ENCODE results near the gene TNS3. TPM values are rescaled to one million over a fixed set of nuclear protein-coding genes. Genes with fewer than 3 reads are reported as not detected.

Gene TNS3
- total and polyA plus RNA-seq, 10 of the 15 experiments (the other 5 are each of a cell fraction or from before 2014, with no cell fraction given) = 0.27 to 2.7 (median 0.79) TPM

DNA sequence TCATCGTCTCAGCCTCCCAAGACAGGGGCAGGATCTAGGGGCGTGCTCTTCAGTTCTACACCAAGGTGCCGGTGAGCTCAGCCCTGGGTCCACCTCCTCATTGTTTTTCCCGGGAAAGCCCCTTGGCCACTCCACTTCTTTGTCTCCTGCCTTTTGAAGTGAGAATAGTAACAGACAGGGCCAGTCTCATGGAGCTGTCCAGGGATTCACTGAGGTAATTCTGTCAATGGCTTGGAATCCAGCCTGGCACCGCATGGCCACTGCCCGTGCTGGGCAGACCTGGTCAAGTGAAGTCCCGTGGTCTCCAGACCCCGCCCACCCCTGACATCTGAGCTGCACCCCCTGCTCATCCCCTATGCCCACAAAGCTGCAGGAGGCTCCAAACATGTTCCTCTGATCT, 138.9 kb downstream of the TNS3 start (continued):
- TF ChIP-seq WRNIP1 (IDR thresholded peaks at IDR 0.05; ENCODE audit: borderline replicate concordance, low read depth, low read length) (no peak), IKZF2 (IDR thresholded peaks at IDR 0.05) (no peak)

DNA sequence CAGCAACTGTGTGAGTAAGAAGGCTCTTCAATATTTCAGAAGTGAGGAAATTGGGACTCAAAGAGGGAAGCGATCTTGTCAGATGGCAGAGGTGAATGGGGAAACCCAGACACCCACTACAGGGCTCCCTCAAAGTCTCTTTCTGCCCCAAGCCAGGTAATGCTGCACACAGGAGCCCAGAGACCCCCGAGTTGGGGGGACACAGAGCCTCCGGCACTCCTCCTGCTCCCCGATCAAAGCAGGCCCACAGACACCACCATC, 139.4 kb downstream of the TNS3 start:
- Histone ChIP-seq H3K27ac (ENCODE audit: control insufficient read depth, insufficient read depth) (no peak overlapping the region), H2AFZ (ENCODE audit: control insufficient read depth, low read depth, low read length) (no peak overlapping the region), H3K9me3 (replicated peaks; ENCODE audit: control insufficient read depth, insufficient read depth, low read length) (no peaks in the 10 kb centered on the region), H3K4me3 (no peak overlapping the region), H3K4me2 (ENCODE audit: control insufficient read depth, insufficient read depth) (no peak overlapping the region), H3K9ac (ENCODE audit: control insufficient read depth, insufficient read depth, low read length) (no peak overlapping the region), H3K36me3 (ENCODE audit: control insufficient read depth in 2 of 2, insufficient read depth in 2 of 2, low read length in 1 of 2) (no peaks in the 10 kb centered on the region), H3K4me1 (ENCODE audit: control insufficient read depth, insufficient read depth, low read length) (no peaks in the 10 kb centered on the region), H3K27me3 (replicated peaks in 1 of 2; ENCODE audit: control insufficient read depth in 2 of 2, insufficient read depth in 2 of 2, low read length in 1 of 2) (no peaks in the 10 kb centered on the region; a peak in 1 of 4 replicates), H4K20me1 (ENCODE audit: control insufficient read depth, insufficient read depth) (no peaks in the 10 kb centered on the region), H3K79me2 (ENCODE audit: control insufficient read depth, insufficient read depth, low read length) (no peaks in the 10 kb centered on the region)
- RAD21 ChIA-PET (ENCODE audit: unreplicated experiment) = no interaction called here
- in situ Hi-C loops (cut with MboI) (no loop called here), intact Hi-C loops (cut with micrococcal nuclease; ENCODE audit: unreplicated experiment) (no loop called here)
- TF ChIP-seq TCF12 (IDR thresholded peaks at IDR 0.05; ENCODE audit: low read depth, low read length) = no peak
- TF ChIP-seq MEF2A (IDR thresholded peaks at IDR 0.05; ENCODE audit: insufficient read depth, low read depth, low read length) = no peak
- TF ChIP-seq SMAD1 (IDR thresholded peaks at IDR 0.05; ENCODE audit: low read depth, partially characterized antibody) = no peak
- WGBS (ENCODE audit: insufficient coverage, insufficient replicate concordance, low lambda C conversion rate, missing lambda C conversion rate) = 35% methylated on average over 4 of the region's 4 CpGs
- FAIRE-seq (no peak), DNase-seq (ENCODE audit: low read depth, low spot score) (no peak), ATAC-seq (no peak)
- CTCF ChIA-PET = interaction anchor here (1.8 kb wide), 1 partner anchor 377 kb away, joined by 6 read pairs; no protein-coding TSS in a partner anchor
- POLR2A ChIA-PET = no interaction called here
- SMC1A ChIA-PET (ENCODE audit: uncharacterized antibody, unreplicated experiment) = no interaction called here
- BruUV-seq (replicated peaks) = no TSS peak

DNA sequence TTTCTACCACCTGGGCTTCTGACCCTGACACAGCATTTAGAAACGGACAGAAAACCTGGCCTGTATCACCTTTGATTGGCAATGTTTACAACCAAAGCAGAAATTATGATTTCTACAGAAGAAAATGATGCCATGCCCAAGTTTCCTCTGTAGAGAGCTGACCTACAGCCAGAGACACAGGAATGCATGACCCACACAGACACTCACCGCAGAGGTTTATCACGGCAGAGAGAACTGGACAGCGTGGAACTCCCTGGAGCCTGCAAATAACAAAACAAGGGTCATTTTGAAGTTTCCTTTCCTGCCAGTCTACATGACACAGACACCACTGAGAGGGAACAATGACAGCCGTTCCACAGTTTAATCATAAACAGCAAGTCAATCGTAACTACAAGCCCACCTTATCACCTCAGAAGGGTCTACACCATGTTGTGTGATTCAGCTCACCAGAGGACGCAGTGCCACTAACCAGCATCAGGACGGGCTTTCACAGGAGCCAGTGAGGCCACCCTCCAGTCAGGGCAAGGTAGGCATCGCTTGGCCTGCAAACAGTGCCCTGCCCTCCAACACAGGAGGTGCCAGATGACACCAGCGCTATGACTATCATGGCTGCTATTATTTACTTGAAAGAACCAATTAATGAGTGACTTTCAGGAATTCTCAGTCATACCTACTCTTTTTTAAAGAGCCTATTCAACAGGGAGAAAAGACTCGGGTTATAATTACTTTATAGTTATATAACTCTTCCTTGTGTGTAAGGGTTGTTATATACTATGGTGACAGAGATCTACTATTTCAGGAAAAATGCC, 139.9 kb downstream of the TNS3 start:
- Histone ChIP-seq H3K36me3 (ENCODE audit: control insufficient read depth in 2 of 2, insufficient read depth in 2 of 2, low read length in 1 of 2) (no peaks in the 10 kb centered on the region), H4K20me1 (ENCODE audit: control insufficient read depth, insufficient read depth) (no peaks in the 10 kb centered on the region), H3K79me2 (ENCODE audit: control insufficient read depth, insufficient read depth, low read length) (no peaks in the 10 kb centered on the region), H3K9me3 (replicated peaks; ENCODE audit: control insufficient read depth, insufficient read depth, low read length) (no peaks in the 10 kb centered on the region), H3K9ac (ENCODE audit: control insufficient read depth, insufficient read depth, low read length) (no peak overlapping the region), H3K4me1 (ENCODE audit: control insufficient read depth, insufficient read depth, low read length) (no peaks in the 10 kb centered on the region), H3K27me3 (replicated peaks in 1 of 2; ENCODE audit: control insufficient read depth in 2 of 2, insufficient read depth in 2 of 2, low read length in 1 of 2) (no peaks in the 10 kb centered on the region; a peak in 1 of 4 replicates), H3K27ac (ENCODE audit: control insufficient read depth, insufficient read depth) (no peak overlapping the region), H2AFZ (ENCODE audit: control insufficient read depth, low read depth, low read length) (no peak overlapping the region), H3K4me3 (no peak overlapping the region), H3K4me2 (ENCODE audit: control insufficient read depth, insufficient read depth) (no peak overlapping the region)
- SMC1A ChIA-PET (ENCODE audit: uncharacterized antibody, unreplicated experiment) = no interaction called here
- ATAC-seq = no peak
- intact Hi-C loops (cut with micrococcal nuclease; ENCODE audit: unreplicated experiment) (no loop called here), in situ Hi-C loops (cut with MboI) (no loop called here)
- RAD21 ChIA-PET (ENCODE audit: unreplicated experiment) = no interaction called here
- no peak for DNase-seq (ENCODE audit: low read depth, low spot score)
- 33% methylated on average over 11 of the region's 11 CpGs for WGBS (ENCODE audit: insufficient coverage, insufficient replicate concordance, low lambda C conversion rate, missing lambda C conversion rate)
- CTCF ChIA-PET = interaction anchor here (1.8 kb wide), 1 partner anchor 377 kb away, joined by 6 read pairs; no protein-coding TSS in a partner anchor
- BruUV-seq (replicated peaks) = no TSS peak
- no peak for FAIRE-seq
- POLR2A ChIA-PET = no interaction called here
- TF ChIP-seq, protein P1, sequence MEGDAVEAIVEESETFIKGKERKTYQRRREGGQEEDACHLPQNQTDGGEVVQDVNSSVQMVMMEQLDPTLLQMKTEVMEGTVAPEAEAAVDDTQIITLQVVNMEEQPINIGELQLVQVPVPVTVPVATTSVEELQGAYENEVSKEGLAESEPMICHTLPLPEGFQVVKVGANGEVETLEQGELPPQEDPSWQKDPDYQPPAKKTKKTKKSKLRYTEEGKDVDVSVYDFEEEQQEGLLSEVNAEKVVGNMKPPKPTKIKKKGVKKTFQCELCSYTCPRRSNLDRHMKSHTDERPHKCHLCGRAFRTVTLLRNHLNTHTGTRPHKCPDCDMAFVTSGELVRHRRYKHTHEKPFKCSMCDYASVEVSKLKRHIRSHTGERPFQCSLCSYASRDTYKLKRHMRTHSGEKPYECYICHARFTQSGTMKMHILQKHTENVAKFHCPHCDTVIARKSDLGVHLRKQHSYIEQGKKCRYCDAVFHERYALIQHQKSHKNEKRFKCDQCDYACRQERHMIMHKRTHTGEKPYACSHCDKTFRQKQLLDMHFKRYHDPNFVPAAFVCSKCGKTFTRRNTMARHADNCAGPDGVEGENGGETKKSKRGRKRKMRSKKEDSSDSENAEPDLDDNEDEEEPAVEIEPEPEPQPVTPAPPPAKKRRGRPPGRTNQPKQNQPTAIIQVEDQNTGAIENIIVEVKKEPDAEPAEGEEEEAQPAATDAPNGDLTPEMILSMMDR (IDR thresholded peaks at IDR 0.05 in 2 of 3, conservative IDR thresholded peaks at IDR 0.05 in 1 of 3; ENCODE audit: control insufficient read depth in 2 of 3, extremely low read depth in 1 of 3, insufficient read depth in 1 of 3, low read depth in 3 of 3, low read length in 3 of 3) = no peak
- TF ChIP-seq DPF2 (IDR thresholded peaks at IDR 0.05) (no peak), SMC3 (IDR thresholded peaks at IDR 0.05; ENCODE audit: borderline replicate concordance, low read length) (no peak), IKZF1 (conservative IDR thresholded peaks at IDR 0.05) (no peak), MYC (IDR thresholded peaks at IDR 0.05; ENCODE audit: insufficient read depth, insufficient read length, insufficient replicate concordance, low read length, severe bottlenecking) (no peak)

All from GM12878 (cell line).